Activated B cell treated with CpG ODN at 0.5 μM for 24 hours (primary cell): ENCODE results near the gene CENPI. TPM values are rescaled to one million over a fixed set of nuclear protein-coding genes. Genes with fewer than 3 reads are reported as not detected.
"Not testable (repeated sequence)": the region's sequence is repeated elsewhere in the genome, so short reads cannot be mapped to it uniquely, and the experiment has no call there.

Experiments used
- ATAC-seq: fragments of 200-7000 bp; cut with Tn5 transposase; one replicate; pipeline ENCODE4 v1.10.0; 2021; ENCODE audit warnings: low read depth, mild to moderate bottlenecking, moderate library complexity
- CTCF ChIA-PET: fragments of 350-600 bp; sonication (Branson Sonifier 250); formaldehyde crosslinking; loops from one replicate; lab custom pipeline; 2021; ENCODE audit warnings: antibody characterized with exemption; lab: Charles Lee
- POLR2A ChIA-PET: fragments of 350-600 bp; sonication (Branson Sonifier 250); formaldehyde crosslinking; loops from one replicate; lab custom pipeline; 2021; ENCODE audit warnings: antibody characterized with exemption; lab: Charles Lee
- DNase-seq: peaks from one replicate; pipeline ENCODE4 v3.0.0; 2022
- H3K27ac Mint-ChIP-seq: one replicate; pipeline ENCODE4 v1.8.0; 2020; ENCODE audit warnings: mixed read lengths
- H3K27me3 Mint-ChIP-seq: one replicate; pipeline ENCODE4 v1.8.0; 2021; ENCODE audit warnings: mixed read lengths
- H3K36me3 Mint-ChIP-seq: one replicate; pipeline ENCODE4 v1.8.0; 2021; ENCODE audit warnings: low read depth, mixed read lengths
- H3K4me1 Mint-ChIP-seq: one replicate; pipeline ENCODE4 v1.8.0; 2021; ENCODE audit warnings: mixed read lengths
- H3K4me3 Mint-ChIP-seq: one replicate; pipeline ENCODE4 v1.8.0; 2020; ENCODE audit warnings: mild to moderate bottlenecking, mixed read lengths
- H3K9me3 Mint-ChIP-seq: one replicate; pipeline ENCODE4 v1.8.0; 2020; ENCODE audit warnings: mixed read lengths
- intact Hi-C: fragments of 100-400 bp; cut with micrococcal nuclease; formaldehyde crosslinking; loops from one replicate; pipeline ENCODE4 v1.15.1; 2024
- total RNA-seq: library from RNA; stranded (reverse); gene quantifications from 2 replicates; pipeline ENCODE4 v1.2.3, GENCODE V29; 2022
- TF ChIP-seq, protein P1 (sequence below): fragments of 200-600 bp; IDR thresholded peaks from one replicate; pipeline ENCODE4 v1.8.0; 2022; ENCODE audit warnings: antibody characterized with exemption, mild to moderate bottlenecking

CENPI gene, protein sequence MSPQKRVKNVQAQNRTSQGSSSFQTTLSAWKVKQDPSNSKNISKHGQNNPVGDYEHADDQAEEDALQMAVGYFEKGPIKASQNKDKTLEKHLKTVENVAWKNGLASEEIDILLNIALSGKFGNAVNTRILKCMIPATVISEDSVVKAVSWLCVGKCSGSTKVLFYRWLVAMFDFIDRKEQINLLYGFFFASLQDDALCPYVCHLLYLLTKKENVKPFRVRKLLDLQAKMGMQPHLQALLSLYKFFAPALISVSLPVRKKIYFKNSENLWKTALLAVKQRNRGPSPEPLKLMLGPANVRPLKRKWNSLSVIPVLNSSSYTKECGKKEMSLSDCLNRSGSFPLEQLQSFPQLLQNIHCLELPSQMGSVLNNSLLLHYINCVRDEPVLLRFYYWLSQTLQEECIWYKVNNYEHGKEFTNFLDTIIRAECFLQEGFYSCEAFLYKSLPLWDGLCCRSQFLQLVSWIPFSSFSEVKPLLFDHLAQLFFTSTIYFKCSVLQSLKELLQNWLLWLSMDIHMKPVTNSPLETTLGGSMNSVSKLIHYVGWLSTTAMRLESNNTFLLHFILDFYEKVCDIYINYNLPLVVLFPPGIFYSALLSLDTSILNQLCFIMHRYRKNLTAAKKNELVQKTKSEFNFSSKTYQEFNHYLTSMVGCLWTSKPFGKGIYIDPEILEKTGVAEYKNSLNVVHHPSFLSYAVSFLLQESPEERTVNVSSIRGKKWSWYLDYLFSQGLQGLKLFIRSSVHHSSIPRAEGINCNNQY
- total RNA-seq, result 2.6 and 3.1 TPM in 2 replicates

DNA sequence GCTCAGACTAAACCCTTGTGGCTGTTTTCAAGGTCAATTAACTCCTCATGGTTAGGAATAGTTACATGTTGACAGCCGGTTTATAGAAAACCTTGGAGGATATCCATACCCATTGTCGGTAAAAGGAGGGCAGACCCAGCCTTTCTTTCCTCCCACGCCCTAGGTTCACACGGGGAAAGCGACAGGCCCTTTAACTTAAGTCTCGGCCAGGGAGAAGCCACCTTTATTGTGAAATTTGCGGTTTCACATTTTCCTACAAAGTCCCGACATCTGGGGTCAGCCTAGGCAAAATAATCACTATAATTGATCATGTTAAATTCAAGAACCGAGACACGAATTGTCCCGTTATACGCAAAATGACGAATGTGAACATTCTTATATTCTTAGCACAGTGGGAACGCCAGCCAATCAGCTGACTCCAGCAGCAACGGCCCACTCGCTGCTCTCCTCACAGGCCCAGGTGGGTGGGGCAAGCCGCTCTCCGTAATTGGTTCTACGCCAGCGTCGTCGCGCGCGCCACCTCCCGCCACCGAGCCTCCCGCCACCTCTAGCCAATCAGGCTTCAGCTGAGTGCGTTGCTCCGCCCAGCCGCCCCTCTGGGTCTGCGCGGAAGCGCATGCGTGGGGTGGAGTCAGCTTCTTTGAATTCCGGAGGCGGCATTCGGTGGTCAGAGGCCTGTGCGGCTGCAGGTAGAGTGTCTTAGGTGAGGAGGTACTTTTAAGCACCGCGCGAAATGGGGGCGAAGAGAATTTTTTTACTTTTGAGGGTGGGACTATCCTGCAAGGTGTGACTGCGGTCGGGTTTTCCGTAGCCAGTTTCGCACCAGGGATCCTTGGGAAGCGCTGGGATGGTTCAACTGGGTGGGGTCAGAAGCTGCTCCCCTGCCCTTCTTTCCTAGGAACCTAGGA lies at the start of gene CENPI:
Gene CENPI (plus strand): TSS at position 659 of the 908 bp plus-strand sequence. CDS start 2,867 bp downstream, outside the sequence.
- CTCF ChIA-PET, result no interaction called here

DNA sequence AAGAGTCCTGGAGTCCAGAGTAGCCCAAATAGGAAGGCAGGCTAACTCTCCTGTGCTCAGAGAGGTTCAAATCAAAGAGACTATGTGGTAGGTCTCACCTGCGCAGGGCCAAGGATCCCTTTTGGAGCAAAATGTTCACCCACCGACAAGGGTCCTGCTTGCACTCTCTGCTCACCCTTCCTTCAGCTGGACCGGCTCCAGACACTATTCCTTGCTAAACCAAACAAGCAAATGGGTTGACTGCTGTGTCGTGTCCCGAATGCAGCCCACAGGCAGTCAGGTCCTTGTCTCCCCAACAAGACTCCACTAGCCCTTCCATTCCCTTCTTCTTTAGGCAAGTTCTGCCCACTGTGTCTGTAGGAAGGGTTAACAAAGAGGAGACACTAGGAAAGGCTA lies 46.9 kb upstream of the CENPI start:
- H3K36me3 Mint-ChIP-seq, result peaks cover 18% of the 10 kb centered on the region
- H3K4me1 Mint-ChIP-seq, result peaks cover 22% of the 10 kb centered on the region
- TF ChIP-seq, protein P1, sequence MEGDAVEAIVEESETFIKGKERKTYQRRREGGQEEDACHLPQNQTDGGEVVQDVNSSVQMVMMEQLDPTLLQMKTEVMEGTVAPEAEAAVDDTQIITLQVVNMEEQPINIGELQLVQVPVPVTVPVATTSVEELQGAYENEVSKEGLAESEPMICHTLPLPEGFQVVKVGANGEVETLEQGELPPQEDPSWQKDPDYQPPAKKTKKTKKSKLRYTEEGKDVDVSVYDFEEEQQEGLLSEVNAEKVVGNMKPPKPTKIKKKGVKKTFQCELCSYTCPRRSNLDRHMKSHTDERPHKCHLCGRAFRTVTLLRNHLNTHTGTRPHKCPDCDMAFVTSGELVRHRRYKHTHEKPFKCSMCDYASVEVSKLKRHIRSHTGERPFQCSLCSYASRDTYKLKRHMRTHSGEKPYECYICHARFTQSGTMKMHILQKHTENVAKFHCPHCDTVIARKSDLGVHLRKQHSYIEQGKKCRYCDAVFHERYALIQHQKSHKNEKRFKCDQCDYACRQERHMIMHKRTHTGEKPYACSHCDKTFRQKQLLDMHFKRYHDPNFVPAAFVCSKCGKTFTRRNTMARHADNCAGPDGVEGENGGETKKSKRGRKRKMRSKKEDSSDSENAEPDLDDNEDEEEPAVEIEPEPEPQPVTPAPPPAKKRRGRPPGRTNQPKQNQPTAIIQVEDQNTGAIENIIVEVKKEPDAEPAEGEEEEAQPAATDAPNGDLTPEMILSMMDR, result no peak
- CTCF ChIA-PET, result no interaction called here
- ATAC-seq, result no peak
- DNase-seq, result no peak
- no peaks in the 10 kb centered on the region for H3K9me3 Mint-ChIP-seq
- POLR2A ChIA-PET, result interaction anchor here (0.6 kb wide), 1 partner anchor 65 kb away, joined by 3 read pairs; no protein-coding TSS in a partner anchor
- intact Hi-C loops, result loop anchor here (1.0 to 10.0 kb wide), 5 partner anchors 122 to 356 kb away; partner anchors contain the start of genes BTK, CSTF2, GLA and HNRNPH2
- H3K27me3 Mint-ChIP-seq, result no peaks in the 10 kb centered on the region
- H3K27ac Mint-ChIP-seq, result peak overlapping the region; percentile 93
- H3K4me3 Mint-ChIP-seq, result peak overlapping the region; percentile 90

More for the DNA sequence above, at the start of gene CENPI:
- ATAC-seq (peak; percentile 99), DNase-seq (peak; percentile 78)
- Mint-ChIP-seq H3K4me1 (peaks cover 9% of the 10 kb centered on the region), H3K36me3 (no peaks in the 10 kb centered on the region), H3K4me3 (peak within 1 kb of the TSS; percentile 86), H3K9me3 (no peaks in the 10 kb centered on the region), H3K27me3 (no peaks in the 10 kb centered on the region), H3K27ac (peak within 1 kb of the TSS; percentile 91)
- POLR2A ChIA-PET, result interaction anchor here (0.8 to 1.5 kb wide), 5 partner anchors 43 to 834 kb away, joined by 3 to 9 read pairs (median 4); partner anchors contain the start of genes XKRX and ZMAT1
- intact Hi-C loops, result loop anchor here (1.0 to 10.0 kb wide), 4 partner anchors 45 to 287 kb away; partner anchors contain the start of genes BTK, CSTF2, TRMT2B and XKRX
- TF ChIP-seq, protein P1, result no peak

DNA sequence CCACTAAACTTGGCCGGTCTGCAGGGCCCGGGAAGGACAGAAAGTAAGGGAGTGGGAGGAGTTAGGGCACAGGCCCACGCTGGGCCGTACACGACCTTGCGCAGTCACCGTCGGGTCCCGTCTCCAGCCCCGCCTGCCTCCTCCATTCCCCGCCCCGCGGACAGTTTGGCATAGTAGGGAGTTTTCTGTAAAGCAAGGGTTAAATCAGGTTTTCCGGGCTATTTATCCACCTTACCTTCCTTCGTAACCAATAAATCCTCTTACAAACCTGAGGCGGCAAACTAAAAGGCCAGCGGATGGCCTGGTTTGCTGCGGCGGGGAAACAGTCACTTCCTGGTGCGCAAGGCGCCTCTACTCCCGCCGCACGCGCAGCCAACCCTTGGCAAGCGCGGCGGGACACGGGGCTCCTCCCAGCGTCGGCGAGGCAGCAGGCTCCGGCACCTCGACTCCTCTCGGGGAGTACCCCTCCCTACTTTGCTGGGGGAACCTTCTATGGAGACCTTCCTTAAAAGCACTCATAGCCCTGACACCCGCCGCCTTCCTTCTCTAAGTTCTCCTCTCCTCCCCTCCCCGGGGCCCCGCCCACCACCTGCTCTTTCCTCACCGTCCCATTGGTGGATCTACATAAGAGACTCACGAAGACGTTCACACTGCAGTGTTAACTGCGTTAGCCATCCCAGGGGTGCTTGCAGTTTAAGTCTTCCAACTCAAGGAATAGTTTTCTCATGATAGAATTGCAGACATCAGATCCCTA lies 46.3 kb upstream of the CENPI start, which contains the start of gene TRMT2B:
Gene TRMT2B (minus strand): TSS at position 563 of the 754 bp plus-strand sequence. CDS start 9,822 bp downstream, outside the sequence.
- POLR2A ChIA-PET, result no interaction called here
- ATAC-seq (peak; percentile 87), DNase-seq (peak; percentile 65)
- intact Hi-C loops, result loop anchor here (1.0 to 10.0 kb wide), 7 partner anchors 47 to 356 kb away; partner anchors contain the start of genes BTK, CENPI, CSTF2 and GLA
- CTCF ChIA-PET, result no interaction called here
- Mint-ChIP-seq H3K27ac (peak within 1 kb of the TSS; percentile 93), H3K27me3 (no peaks in the 10 kb centered on the region), H3K4me3 (peak within 1 kb of the TSS; percentile 90), H3K4me1 (peaks cover 25% of the 10 kb centered on the region), H3K9me3 (no peaks in the 10 kb centered on the region), H3K36me3 (peaks cover 15% of the 10 kb centered on the region)
- TF ChIP-seq, protein P1, result no peak

DNA sequence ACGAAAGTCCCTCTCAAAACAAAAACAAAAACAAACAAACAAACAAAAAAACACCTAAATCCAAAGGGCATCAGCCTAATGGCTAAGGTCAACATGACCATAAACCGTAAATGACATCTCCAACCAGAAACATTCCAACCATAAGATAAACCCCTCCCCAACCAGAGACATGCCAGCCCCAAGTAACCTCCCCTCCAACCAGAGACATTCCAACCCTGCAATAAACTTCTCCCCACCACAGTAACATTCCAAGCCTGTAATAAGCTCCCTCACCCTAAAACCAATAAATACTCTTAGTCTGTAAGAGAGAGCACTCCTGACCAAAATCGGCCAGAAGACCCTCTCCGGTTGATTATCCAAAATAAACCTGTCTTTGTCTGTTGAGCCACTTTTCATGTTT lies 41.5 kb upstream of the CENPI start:
- H3K27me3 Mint-ChIP-seq, H3K4me3 Mint-ChIP-seq, H3K36me3 Mint-ChIP-seq, POLR2A ChIA-PET, ATAC-seq, H3K9me3 Mint-ChIP-seq, CTCF ChIA-PET, DNase-seq: not testable (repeated sequence)
- peak overlapping the region; percentile 53 for H3K27ac Mint-ChIP-seq
- peaks cover 15% of the 10 kb centered on the region for H3K4me1 Mint-ChIP-seq
- intact Hi-C loops, result loop anchor here (10.0 kb wide), 1 partner anchor 328 kb away; the partner anchor contains the start of gene BTK
